SH-SY5Y (cell line): Measurements from ENCODE around the gene P3H2.

Experiments used
- GATA2 ChIP-seq: IDR thresholded peaks from 2 replicates; pipeline ENCODE4 v1.6.1; 2011; ENCODE audit warnings: mild to moderate bottlenecking, low read depth, low read length
- GATA3 ChIP-seq: IDR thresholded peaks from 2 replicates; pipeline ENCODE4 v1.6.1; 2011; ENCODE audit warnings: low read depth, mild to moderate bottlenecking, low read length, moderate library complexity

DNA sequence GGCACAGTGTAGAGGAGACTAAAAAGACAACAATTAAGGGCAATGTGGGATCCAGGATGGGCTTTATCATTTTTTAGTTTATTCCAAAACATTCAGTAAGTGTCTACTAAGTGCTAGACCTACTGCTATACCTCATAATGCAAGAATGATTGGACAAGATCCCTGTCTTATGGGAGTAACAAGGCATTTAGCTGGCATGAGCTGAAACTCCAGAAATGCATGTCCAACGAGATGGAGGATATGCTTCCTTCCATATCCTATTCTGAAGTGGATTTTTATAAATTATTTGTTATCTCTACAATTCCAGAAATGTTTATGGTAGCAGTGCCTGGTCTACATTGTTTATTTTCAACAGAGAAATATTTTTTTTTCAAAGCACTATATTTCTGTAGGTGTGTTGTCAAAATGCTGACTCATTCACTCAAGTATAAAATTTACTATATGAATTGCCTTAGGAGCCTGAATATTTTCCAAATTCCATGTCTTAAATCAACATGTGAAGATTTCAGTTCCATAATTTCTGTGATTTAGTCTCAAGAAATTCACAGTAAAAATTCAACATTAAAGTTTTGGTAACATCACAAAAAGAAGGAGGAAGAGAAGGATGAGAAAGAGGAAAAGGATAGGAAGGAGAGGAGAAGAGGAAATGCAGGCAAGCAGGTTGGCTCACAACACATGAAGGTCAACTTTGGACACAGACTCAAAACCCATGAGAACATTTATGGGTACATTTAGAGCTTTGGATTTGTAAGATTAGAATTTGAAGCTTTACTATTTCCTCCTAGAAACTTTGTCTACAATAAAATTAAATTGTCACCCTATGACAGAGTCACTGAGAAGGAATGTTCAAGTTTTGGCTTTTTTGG, 88.6 kb downstream of the P3H2 start:
- no peak for TF ChIP-seq GATA2
- TF ChIP-seq GATA3: no peak
